ENCODE measurements around the gene SPX. TPM values are rescaled to one million over a fixed set of nuclear protein-coding genes. Genes with fewer than 3 reads are reported as not detected.

SPX gene
- polyA plus RNA-seq, 2 of the 4 experiments (the other 2 are of a cell fraction) = 2.9 to 39.8 TPM

GRCh38 chr12:21580748-21581516 lies 54.8 kb downstream of the SPX start:
- 72% methylated on average over 4 of the region's 4 CpGs for WGBS (ENCODE audit: missing lambda C conversion rate)
- CTCF ChIA-PET = no interaction called here
- FAIRE-seq (no peak), ATAC-seq (no peak), DNase-seq (ENCODE audit: low read depth in 1 of 2, low spot score in 1 of 2) (no peak)
- POLR2A ChIA-PET = no interaction called here
- Histone ChIP-seq H3K4me1 (no peaks in the 10 kb centered on the region), H3K27ac (no peak overlapping the region), H3K4me3 (no peak overlapping the region), H3K4me2 (no peak overlapping the region), H3K9me3 (no peaks in the 10 kb centered on the region)
- TF ChIP-seq ESRRA (IDR thresholded peaks at IDR 0.05; ENCODE audit: borderline replicate concordance, low read length) (no peak), MAZ (IDR thresholded peaks at IDR 0.05; ENCODE audit: borderline replicate concordance, low read depth, low read length) (no peak), NPAS2 (CRISPR knock-in tag; IDR thresholded peaks at IDR 0.05; ENCODE audit: borderline replicate concordance) (no peak), HOXB5 (CRISPR knock-in tag; IDR thresholded peaks at IDR 0.05) (no peak), EHF (CRISPR knock-in tag; IDR thresholded peaks at IDR 0.05) (no peak), BCL3 (IDR thresholded peaks at IDR 0.05) (no peak), HES2 (IDR thresholded peaks at IDR 0.05) (no peak), USF2 (IDR thresholded peaks at IDR 0.05) (no peak), TP53 (CRISPR knock-in tag; IDR thresholded peaks at IDR 0.05) (no peak)

Other genes with a start within 250 kb of the SPX start
- gene SLCO1A2, start 191.4 kb upstream of the SPX start, polyA plus RNA-seq (2011; rRNA removed) = 0.07 and 0.08 TPM in 2 replicates
- 0.25 to 0.31 TPM (median 0.30 TPM) in 3 replicates for gene SLCO1A2, start 191.4 kb upstream of the SPX start, polyA plus RNA-seq (2017; fragmentation: RNase III; extraction: RNeasy Plus Mini Kit Qiagen cat#74134 plus additional on column Dnase treatment)
- not detected in 2 replicates for gene IAPP, start 153.4 kb upstream of the SPX start, polyA plus RNA-seq (2011; rRNA removed)
- gene IAPP, start 153.4 kb upstream of the SPX start, polyA plus RNA-seq (2017; fragmentation: RNase III; extraction: RNeasy Plus Mini Kit Qiagen cat#74134 plus additional on column Dnase treatment) = 0.09 TPM in 1 of 3 replicates, not detected in the others
- gene PYROXD1, start 88.6 kb upstream of the SPX start, polyA plus RNA-seq (2011; rRNA removed) = 14.4 and 22.9 TPM in 2 replicates
- 6.7 to 7.8 TPM (median 7.0 TPM) in 3 replicates for gene PYROXD1, start 88.6 kb upstream of the SPX start, polyA plus RNA-seq (2017; fragmentation: RNase III; extraction: RNeasy Plus Mini Kit Qiagen cat#74134 plus additional on column Dnase treatment)
- gene RECQL, start 24.7 kb upstream of the SPX start, polyA plus RNA-seq (2011; rRNA removed) = 56.7 and 84.2 TPM in 2 replicates
- gene RECQL, start 24.7 kb upstream of the SPX start, polyA plus RNA-seq (2017; fragmentation: RNase III; extraction: RNeasy Plus Mini Kit Qiagen cat#74134 plus additional on column Dnase treatment) = 76.5 to 79.5 TPM (median 77.0 TPM) in 3 replicates
- 62.3 and 73.4 TPM in 2 replicates for gene GOLT1B, start 24.5 kb upstream of the SPX start, polyA plus RNA-seq (2011; rRNA removed)
- gene GOLT1B, start 24.5 kb upstream of the SPX start, polyA plus RNA-seq (2017; fragmentation: RNase III; extraction: RNeasy Plus Mini Kit Qiagen cat#74134 plus additional on column Dnase treatment) = 80.4 to 107 TPM (median 95.4 TPM) in 3 replicates
- gene GYS2, start 78.6 kb downstream of the SPX start, polyA plus RNA-seq (2011; rRNA removed) = 0.19 TPM in 2 replicates
- 0.04 TPM in 1 of 3 replicates, not detected in the others for gene GYS2, start 78.6 kb downstream of the SPX start, polyA plus RNA-seq (2017; fragmentation: RNase III; extraction: RNeasy Plus Mini Kit Qiagen cat#74134 plus additional on column Dnase treatment)
- 1,881 and 2,260 TPM in 2 replicates for gene LDHB, start 131.5 kb downstream of the SPX start, polyA plus RNA-seq (2011; rRNA removed)
- gene LDHB, start 131.5 kb downstream of the SPX start, polyA plus RNA-seq (2017; fragmentation: RNase III; extraction: RNeasy Plus Mini Kit Qiagen cat#74134 plus additional on column Dnase treatment) = 1,745 to 1,852 TPM (median 1,788 TPM) in 3 replicates
- 0.67 and 0.73 TPM in 2 replicates for gene KCNJ8, start 248.4 kb downstream of the SPX start, polyA plus RNA-seq (2011; rRNA removed)
- gene KCNJ8, start 248.4 kb downstream of the SPX start, polyA plus RNA-seq (2017; fragmentation: RNase III; extraction: RNeasy Plus Mini Kit Qiagen cat#74134 plus additional on column Dnase treatment) = 0.60 to 0.79 TPM (median 0.68 TPM) in 3 replicates